ENCODE results near the gene PXDN. TPM values are rescaled to one million over a fixed set of nuclear protein-coding genes. Genes with fewer than 3 reads are reported as not detected.
A peak's percentile ranks its signal among the peaks of the same experiment; 100 is the strongest.

Gene PXDN
- total RNA-seq, 1 experiment from 2014 or later = 96.1 TPM

- peak overlapping the region; percentile 53 for H3K4me3 Mint-ChIP-seq (ENCODE audit: unreplicated experiment)
- intact Hi-C loops (cut with micrococcal nuclease) = loop anchor here (1.0 kb wide), 1 partner anchor 22 kb away; no protein-coding TSS in a partner anchor
- POLR2A ChIA-PET = interaction anchor here (0.7 to 5.1 kb wide), 14 partner anchors 8 to 1828 kb away, joined by 3 to 48 read pairs (median 8); partner anchors contain the start of genes PXDN and RNASEH1
- H3K27ac Mint-ChIP-seq (ENCODE audit: low read depth, unreplicated experiment) = peak overlapping the region; percentile 99
- no peaks in the 10 kb centered on the region for H3K27me3 Mint-ChIP-seq (ENCODE audit: insufficient read depth, unreplicated experiment)
- no peaks in the 10 kb centered on the region for H3K9me3 Mint-ChIP-seq (ENCODE audit: unreplicated experiment)
- peak; percentile 70 for DNase-seq (ENCODE audit: unreplicated experiment)
- peaks cover 32% of the 10 kb centered on the region for H3K4me1 Mint-ChIP-seq (ENCODE audit: insufficient read depth, unreplicated experiment)
- TSS peak; percentile 98 for BruUV-seq (replicated peaks)
- peaks cover 12% of the 10 kb centered on the region for H3K36me3 Mint-ChIP-seq (ENCODE audit: insufficient read depth, unreplicated experiment)
- TF ChIP-seq CTCF (IDR thresholded peaks at IDR 0.05; ENCODE audit: unreplicated experiment) = no peak
- CTCF ChIA-PET = interaction anchor here (0.6 to 3.9 kb wide), 12 partner anchors 9 to 179 kb away, joined by 3 to 38 read pairs (median 6); no protein-coding TSS in a partner anchor
Measured at GRCh38 chr2:1730015-1730927, 14.0 kb downstream of the PXDN start.

GRCh38 chr2:1729242-1729641 is 15.1 kb downstream of the PXDN start:
- peak overlapping the region; percentile 99 for H3K27ac Mint-ChIP-seq (ENCODE audit: low read depth, unreplicated experiment)
- DNase-seq (ENCODE audit: unreplicated experiment) = no peak
- intact Hi-C loops (cut with micrococcal nuclease) = no loop called here
- peaks cover 12% of the 10 kb centered on the region for H3K36me3 Mint-ChIP-seq (ENCODE audit: insufficient read depth, unreplicated experiment)
- no peak overlapping the region for H3K4me3 Mint-ChIP-seq (ENCODE audit: unreplicated experiment)
- H3K4me1 Mint-ChIP-seq (ENCODE audit: insufficient read depth, unreplicated experiment) = peaks cover 32% of the 10 kb centered on the region
- no peaks in the 10 kb centered on the region for H3K27me3 Mint-ChIP-seq (ENCODE audit: insufficient read depth, unreplicated experiment)
- ChIA-PET CTCF (interaction anchor here (1.6 kb wide), 1 partner anchor 12 kb away, joined by 4 read pairs; no protein-coding TSS in a partner anchor), POLR2A (interaction anchor here (0.9 to 5.1 kb wide), 5 partner anchors 8 to 32 kb away, joined by 4 to 48 read pairs (median 8); no protein-coding TSS in a partner anchor)
- no TSS peak for BruUV-seq (replicated peaks)
- no peaks in the 10 kb centered on the region for H3K9me3 Mint-ChIP-seq (ENCODE audit: unreplicated experiment)
- TF ChIP-seq CTCF (IDR thresholded peaks at IDR 0.05; ENCODE audit: unreplicated experiment) = no peak

- H3K4me3 Mint-ChIP-seq (ENCODE audit: unreplicated experiment) = no peak overlapping the region
- peak overlapping the region; percentile 99 for H3K27ac Mint-ChIP-seq (ENCODE audit: low read depth, unreplicated experiment)
- POLR2A ChIA-PET = interaction anchor here (0.9 to 5.1 kb wide), 2 partner anchors 11 to 21 kb away, joined by 5 to 48 read pairs; no protein-coding TSS in a partner anchor
- CTCF ChIA-PET = interaction anchor here (0.7 to 1.6 kb wide), 5 partner anchors 11 to 898 kb away, joined by 3 to 5 read pairs (median 3); no protein-coding TSS in a partner anchor
- DNase-seq (ENCODE audit: unreplicated experiment) = no peak
- no peaks in the 10 kb centered on the region for H3K9me3 Mint-ChIP-seq (ENCODE audit: unreplicated experiment)
- peaks cover 32% of the 10 kb centered on the region for H3K4me1 Mint-ChIP-seq (ENCODE audit: insufficient read depth, unreplicated experiment)
- no TSS peak for BruUV-seq (replicated peaks)
- H3K36me3 Mint-ChIP-seq (ENCODE audit: insufficient read depth, unreplicated experiment) = peaks cover 12% of the 10 kb centered on the region
- intact Hi-C loops (cut with micrococcal nuclease) = no loop called here
- H3K27me3 Mint-ChIP-seq (ENCODE audit: insufficient read depth, unreplicated experiment) = no peaks in the 10 kb centered on the region
- TF ChIP-seq CTCF (IDR thresholded peaks at IDR 0.05; ENCODE audit: unreplicated experiment) = no peak
Measured at GRCh38 chr2:1728821-1729220, 15.5 kb downstream of the PXDN start.
